ENCODE results near the gene ACOT9. TPM values are rescaled to one million over a fixed set of nuclear protein-coding genes. Genes with fewer than 3 reads are reported as not detected.

ACOT9 gene
- total and polyA plus RNA-seq, 2 experiments from 2014 or later, result 28.5 to 34.3 TPM

DNA sequence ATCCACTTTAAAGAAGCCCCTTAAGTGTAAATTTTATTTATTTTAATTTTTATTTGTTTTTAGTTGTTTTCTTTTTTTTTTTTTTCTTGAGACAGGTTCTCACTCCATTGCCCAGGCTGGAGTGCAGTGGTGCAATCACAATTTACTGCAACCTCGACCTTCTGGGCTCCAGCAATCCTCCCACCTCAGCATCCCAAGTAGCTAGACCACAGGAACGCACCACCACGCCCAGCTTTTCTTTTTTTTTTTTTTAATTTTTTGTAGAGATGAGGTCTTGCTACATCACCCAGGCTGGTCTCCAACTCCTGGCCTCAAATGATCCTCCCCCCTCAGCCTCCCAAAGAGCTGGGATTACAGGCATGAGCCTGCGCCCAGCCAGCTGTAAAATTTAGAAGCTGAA, 45.9 kb upstream of the ACOT9 start:
- peaks cover 8% of the 10 kb centered on the region; the same call in 2 of the 3 replicates for H3K36me3 Mint-ChIP-seq (ENCODE audit: low read depth)
- H3K36me3 ChIP-seq (ENCODE audit: insufficient read depth), result no peaks in the 10 kb centered on the region
- TF ChIP-seq, protein P1, sequence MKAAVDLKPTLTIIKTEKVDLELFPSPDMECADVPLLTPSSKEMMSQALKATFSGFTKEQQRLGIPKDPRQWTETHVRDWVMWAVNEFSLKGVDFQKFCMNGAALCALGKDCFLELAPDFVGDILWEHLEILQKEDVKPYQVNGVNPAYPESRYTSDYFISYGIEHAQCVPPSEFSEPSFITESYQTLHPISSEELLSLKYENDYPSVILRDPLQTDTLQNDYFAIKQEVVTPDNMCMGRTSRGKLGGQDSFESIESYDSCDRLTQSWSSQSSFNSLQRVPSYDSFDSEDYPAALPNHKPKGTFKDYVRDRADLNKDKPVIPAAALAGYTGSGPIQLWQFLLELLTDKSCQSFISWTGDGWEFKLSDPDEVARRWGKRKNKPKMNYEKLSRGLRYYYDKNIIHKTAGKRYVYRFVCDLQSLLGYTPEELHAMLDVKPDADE (IDR thresholded peaks at IDR 0.05), result no peak
- TF ChIP-seq ZNF462 (CRISPR knock-in tag; IDR thresholded peaks at IDR 0.05) (no peak), EZH2phosphoT487 (IDR thresholded peaks at IDR 0.05; ENCODE audit: unreplicated experiment) (no peak), ZNF331 (CRISPR knock-in tag; IDR thresholded peaks at IDR 0.05; ENCODE audit: low read depth) (no peak), POLR2AphosphoS5 (IDR thresholded peaks at IDR 0.05; ENCODE audit: low read depth) (no peak)
- no peak overlapping the region for H3K4me3 Mint-ChIP-seq
- no peak overlapping the region for H3K27ac ChIP-seq (ENCODE audit: low read depth)
- H3K9me3 Mint-ChIP-seq, result no peaks in the 10 kb centered on the region
- no peaks in the 10 kb centered on the region for H3K4me1 ChIP-seq (ENCODE audit: insufficient read depth)
- H4K20me1 ChIP-seq (replicated peaks; ENCODE audit: insufficient read depth), result no peaks in the 10 kb centered on the region
- H3K4me1 Mint-ChIP-seq, result peaks cover 8% of the 10 kb centered on the region
- ATAC-seq (no peak), DNase-seq (ENCODE audit: low spot score) (no peak)
- H2AFZ ChIP-seq, result no peak overlapping the region
- no peaks in the 10 kb centered on the region for H3K27me3 Mint-ChIP-seq (ENCODE audit: insufficient read depth, low read depth, poor library complexity)
- H3K79me2 ChIP-seq (replicated peaks; ENCODE audit: insufficient read depth), result peaks cover under 1% of the 10 kb centered on the region; the same call in 1 of the 2 replicates
- no peak overlapping the region for H3K4me2 ChIP-seq
- no peak overlapping the region for H3K27ac Mint-ChIP-seq
- no peaks in the 10 kb centered on the region for H3F3A ChIP-seq (replicated peaks; ENCODE audit: low read depth)
- H3K27me3 ChIP-seq (ENCODE audit: insufficient read depth), result no peaks in the 10 kb centered on the region
- H3K4me3 ChIP-seq, result no peak overlapping the region
- H3K9me2 ChIP-seq (ENCODE audit: insufficient read depth), result no peaks in the 10 kb centered on the region

DNA sequence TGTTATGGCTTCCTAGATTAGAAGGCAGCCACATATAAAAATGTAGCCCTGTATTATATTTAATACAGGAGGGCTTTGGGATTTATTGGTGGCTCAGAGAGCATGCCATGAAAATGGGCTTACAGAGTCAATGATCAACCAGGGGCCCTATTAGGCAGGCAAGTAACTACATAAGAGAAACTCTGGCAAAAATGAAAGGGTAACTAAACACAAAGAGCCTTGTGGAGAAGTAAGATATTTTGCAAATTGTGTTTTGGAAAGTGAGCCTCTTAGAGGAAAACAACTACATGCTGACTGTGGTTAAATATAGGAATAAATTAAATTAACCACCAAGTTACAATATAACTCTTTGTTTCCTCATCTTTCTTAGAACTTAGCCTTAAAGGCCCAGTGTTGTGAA, 45.4 kb upstream of the ACOT9 start:
- ATAC-seq (no peak), DNase-seq (ENCODE audit: low spot score) (no peak)
- H3K4me1 Mint-ChIP-seq, result peaks cover 11% of the 10 kb centered on the region
- Histone ChIP-seq H3F3A (replicated peaks; ENCODE audit: low read depth) (no peaks in the 10 kb centered on the region), H3K4me2 (no peak overlapping the region), H2AFZ (no peak overlapping the region), H3K27me3 (ENCODE audit: insufficient read depth) (no peaks in the 10 kb centered on the region), H3K36me3 (ENCODE audit: insufficient read depth) (no peaks in the 10 kb centered on the region), H3K9me2 (ENCODE audit: insufficient read depth) (no peaks in the 10 kb centered on the region), H3K4me1 (ENCODE audit: insufficient read depth) (no peaks in the 10 kb centered on the region), H3K27ac (ENCODE audit: low read depth) (no peak overlapping the region), H4K20me1 (replicated peaks; ENCODE audit: insufficient read depth) (no peaks in the 10 kb centered on the region), H3K79me2 (replicated peaks; ENCODE audit: insufficient read depth) (peaks cover 4% of the 10 kb centered on the region; the same call in 1 of the 2 replicates), H3K4me3 (no peak overlapping the region)
- no peaks in the 10 kb centered on the region for H3K9me3 Mint-ChIP-seq
- no peak overlapping the region for H3K4me3 Mint-ChIP-seq
- H3K36me3 Mint-ChIP-seq (ENCODE audit: low read depth), result peaks cover 8% of the 10 kb centered on the region; the same call in 2 of the 3 replicates
- no peak overlapping the region for H3K27ac Mint-ChIP-seq
- H3K27me3 Mint-ChIP-seq (ENCODE audit: insufficient read depth, low read depth, poor library complexity), result no peaks in the 10 kb centered on the region
- TF ChIP-seq EZH2phosphoT487 (IDR thresholded peaks at IDR 0.05; ENCODE audit: unreplicated experiment), result no peak
- TF ChIP-seq, protein P2, sequence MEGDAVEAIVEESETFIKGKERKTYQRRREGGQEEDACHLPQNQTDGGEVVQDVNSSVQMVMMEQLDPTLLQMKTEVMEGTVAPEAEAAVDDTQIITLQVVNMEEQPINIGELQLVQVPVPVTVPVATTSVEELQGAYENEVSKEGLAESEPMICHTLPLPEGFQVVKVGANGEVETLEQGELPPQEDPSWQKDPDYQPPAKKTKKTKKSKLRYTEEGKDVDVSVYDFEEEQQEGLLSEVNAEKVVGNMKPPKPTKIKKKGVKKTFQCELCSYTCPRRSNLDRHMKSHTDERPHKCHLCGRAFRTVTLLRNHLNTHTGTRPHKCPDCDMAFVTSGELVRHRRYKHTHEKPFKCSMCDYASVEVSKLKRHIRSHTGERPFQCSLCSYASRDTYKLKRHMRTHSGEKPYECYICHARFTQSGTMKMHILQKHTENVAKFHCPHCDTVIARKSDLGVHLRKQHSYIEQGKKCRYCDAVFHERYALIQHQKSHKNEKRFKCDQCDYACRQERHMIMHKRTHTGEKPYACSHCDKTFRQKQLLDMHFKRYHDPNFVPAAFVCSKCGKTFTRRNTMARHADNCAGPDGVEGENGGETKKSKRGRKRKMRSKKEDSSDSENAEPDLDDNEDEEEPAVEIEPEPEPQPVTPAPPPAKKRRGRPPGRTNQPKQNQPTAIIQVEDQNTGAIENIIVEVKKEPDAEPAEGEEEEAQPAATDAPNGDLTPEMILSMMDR (conservative IDR thresholded peaks at IDR 0.05; ENCODE audit: low read depth in 2 of 2), result no peak
